HepG2 (cell line): ENCODE measurements around the gene SIRT5. TPM values are rescaled to one million over a fixed set of nuclear protein-coding genes. Genes with fewer than 3 reads are reported as not detected.

Experiments used
- ADNP ChIP-seq: sonication (generic); formaldehyde crosslinking; IDR thresholded peaks from 2 replicates; pipeline ENCODE4 v1.4.0; 2020; ENCODE audit warnings: missing genetic modification reagents
- CBX2 ChIP-seq, 2 experiments: fragments of 200-600 bp in 1 of 2; sonication (generic); formaldehyde crosslinking in 1 of 2; IDR thresholded peaks; 2 replicates each; pipeline versions ENCODE4 v1.7.0 to v1.8.1; 2018 to 2022; ENCODE audit warnings: low read depth in 2 of 2, low read length in 1 of 2, mild to moderate bottlenecking in 1 of 2, missing genetic modification reagents in 1 of 2
- FOXJ3 ChIP-seq: sonication (generic); formaldehyde crosslinking; IDR thresholded peaks from 2 replicates; pipeline ENCODE4 v1.4.0; 2020; ENCODE audit warnings: missing genetic modification reagents, mild to moderate bottlenecking, borderline replicate concordance
- HHEX ChIP-seq: IDR thresholded peaks from 2 replicates; pipeline ENCODE4 v1.6.1; 2016; ENCODE audit warnings: control low read depth
- KMT2A ChIP-seq: sonication (generic); formaldehyde crosslinking; IDR thresholded peaks from 2 replicates; pipeline ENCODE4 v1.4.0; 2020; ENCODE audit warnings: missing genetic modification reagents
- MIER3 ChIP-seq: IDR thresholded peaks from 2 replicates; pipeline ENCODE4 v1.6.1; 2016; ENCODE audit warnings: missing compliant biosample characterization, borderline replicate concordance
- NRL ChIP-seq: sonication (generic); formaldehyde crosslinking; IDR thresholded peaks from 2 replicates; pipeline ENCODE4 v1.5.0; 2020; ENCODE audit warnings: missing genetic modification reagents, mild to moderate bottlenecking, moderate library complexity, borderline replicate concordance
- RFXAP ChIP-seq: sonication (generic); formaldehyde crosslinking; IDR thresholded peaks from 2 replicates; pipeline ENCODE4 v1.4.0; 2020; ENCODE audit warnings: missing genetic modification reagents, borderline replicate concordance
- STAG1 ChIP-seq: sonication (generic); formaldehyde crosslinking; IDR thresholded peaks from 2 replicates; pipeline ENCODE4 v1.4.0; 2020; ENCODE audit warnings: missing genetic modification reagents
- YY1 ChIP-seq: IDR thresholded peaks from 2 replicates; pipeline ENCODE4 v1.6.1; 2011; ENCODE audit warnings: low read length, low read depth, moderate library complexity, mild to moderate bottlenecking; ENCODE audit not compliant: insufficient read depth, insufficient replicate concordance
- ZFP82 ChIP-seq: sonication (generic); formaldehyde crosslinking; IDR thresholded peaks from 2 replicates; pipeline ENCODE4 v1.5.1; 2020; ENCODE audit warnings: mild to moderate bottlenecking, missing genetic modification reagents, borderline replicate concordance
- ZMYM3 ChIP-seq: sonication (generic); formaldehyde crosslinking; IDR thresholded peaks from 2 replicates; pipeline ENCODE4 v1.5.1; 2020; ENCODE audit warnings: mild to moderate bottlenecking, missing genetic modification reagents
- ZNF224 ChIP-seq: sonication (generic); formaldehyde crosslinking; IDR thresholded peaks from 2 replicates; pipeline ENCODE4 v1.5.0; 2020; ENCODE audit warnings: mild to moderate bottlenecking, missing genetic modification reagents
- ZNF343 ChIP-seq: sonication (generic); formaldehyde crosslinking; IDR thresholded peaks from 2 replicates; pipeline ENCODE4 v1.4.0; 2020; ENCODE audit warnings: mild to moderate bottlenecking, missing genetic modification reagents
- ZNF547 ChIP-seq: sonication (generic); formaldehyde crosslinking; IDR thresholded peaks from 2 replicates; pipeline ENCODE4 v1.5.1; 2020; ENCODE audit warnings: mild to moderate bottlenecking, missing genetic modification reagents
- ZNF841 ChIP-seq: sonication (generic); formaldehyde crosslinking; IDR thresholded peaks from 2 replicates; pipeline ENCODE4 v1.8.1; 2023; ENCODE audit warnings: missing genetic modification reagents, borderline replicate concordance
- polyA plus RNA-seq, 8 experiments: library from polyadenylated mRNA; depleted of rRNA in 3 of 8; stranded (reverse) in 7 of 8; unstranded in 1 of 8; fragments of >200 nt; fragmentation: Illumina TruSeq in 4 of 8; extraction: Trizol in 4 of 8; gene quantifications; 2 replicates each; pipeline versions ENCODE4 v1.2.1 to v1.2.3, GENCODE V29; 2011 to 2016; ENCODE audit warnings: low read depth in 4 of 8, missing spikeins in 1 of 8, mixed read lengths in 1 of 8; ENCODE audit not compliant: insufficient read depth in 1 of 8
- total RNA-seq, 5 experiments: library from RNA; depleted of rRNA; stranded (reverse); fragments of >200 nt; fragmentation: Illumina TruSeq; extraction: Trizol; gene quantifications; 2 replicates each; pipeline ENCODE4 v1.2.3, GENCODE V29; 2016; ENCODE audit warnings: low read depth in 1 of 5
- TF ChIP-seq, protein P1 (sequence below): sonication (generic); formaldehyde crosslinking; IDR thresholded peaks from 2 replicates; pipeline ENCODE4 v1.4.0; 2020; ENCODE audit warnings: missing genetic modification reagents
- TF ChIP-seq, protein P2 (sequence below): IDR thresholded peaks from 2 replicates; pipeline ENCODE4 v1.6.1; 2016
- TF ChIP-seq, protein P3 (sequence below): sonication (generic); formaldehyde crosslinking; IDR thresholded peaks from 2 replicates; pipeline ENCODE4 v1.4.0; 2020; ENCODE audit warnings: missing genetic modification reagents
- TF ChIP-seq, protein P4 (sequence below): sonication (generic); formaldehyde crosslinking; IDR thresholded peaks from 2 replicates; pipeline ENCODE4 v1.8.0; 2022; ENCODE audit warnings: mild to moderate bottlenecking, missing genetic modification reagents, borderline replicate concordance
- TF ChIP-seq, protein P5 (sequence below): sonication (generic); formaldehyde crosslinking; IDR thresholded peaks from 2 replicates; pipeline ENCODE4 v1.5.0; 2020; ENCODE audit warnings: missing genetic modification reagents, mild to moderate bottlenecking, borderline replicate concordance

Gene SIRT5
- total and polyA plus RNA-seq, 2 of the 13 experiments (the other 11 are each of a cell fraction or from before 2014, with no cell fraction given) = 14.1 to 16.6 TPM

DNA sequence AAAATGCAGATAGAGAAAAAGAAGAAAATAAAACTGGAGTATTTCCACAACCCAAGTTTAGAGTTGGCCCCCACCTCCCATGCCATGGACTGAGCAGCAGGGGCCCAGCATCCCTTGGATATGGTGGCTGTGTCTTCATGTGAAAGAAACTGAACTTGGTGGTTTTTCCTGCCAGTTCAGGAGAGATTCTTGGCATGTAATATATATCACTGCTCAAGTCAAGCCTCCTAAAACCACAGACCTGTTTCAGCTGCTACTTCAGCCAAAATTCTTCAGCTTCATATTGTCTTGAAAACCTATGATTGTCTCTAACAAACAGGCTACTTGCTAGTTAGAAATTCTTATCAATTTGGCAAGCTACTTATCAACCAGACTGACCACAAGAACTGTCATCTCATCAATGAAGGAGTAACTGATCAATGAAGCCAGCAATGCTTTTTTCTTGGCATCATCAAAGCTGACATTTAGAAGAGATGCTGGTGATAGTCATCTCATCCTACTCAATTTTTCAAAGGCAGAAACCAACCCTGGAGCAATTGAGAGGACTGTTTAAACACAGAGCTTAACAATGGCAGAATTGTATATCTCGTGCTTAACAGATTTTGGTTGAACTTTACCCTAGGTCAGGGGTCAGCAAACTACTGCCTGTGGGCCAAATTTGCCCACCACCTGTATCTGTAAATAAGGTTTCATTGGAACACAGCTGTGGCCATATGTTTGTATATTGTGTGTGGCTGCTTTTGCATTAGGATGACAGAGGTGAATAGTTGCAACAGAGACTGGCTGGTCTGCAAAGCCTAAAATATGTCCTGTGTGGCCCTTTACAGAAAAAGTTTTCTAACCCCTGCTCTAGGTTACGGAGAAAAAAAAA, 30.4 kb downstream of the SIRT5 start (continued):
- TF ChIP-seq, protein P1, sequence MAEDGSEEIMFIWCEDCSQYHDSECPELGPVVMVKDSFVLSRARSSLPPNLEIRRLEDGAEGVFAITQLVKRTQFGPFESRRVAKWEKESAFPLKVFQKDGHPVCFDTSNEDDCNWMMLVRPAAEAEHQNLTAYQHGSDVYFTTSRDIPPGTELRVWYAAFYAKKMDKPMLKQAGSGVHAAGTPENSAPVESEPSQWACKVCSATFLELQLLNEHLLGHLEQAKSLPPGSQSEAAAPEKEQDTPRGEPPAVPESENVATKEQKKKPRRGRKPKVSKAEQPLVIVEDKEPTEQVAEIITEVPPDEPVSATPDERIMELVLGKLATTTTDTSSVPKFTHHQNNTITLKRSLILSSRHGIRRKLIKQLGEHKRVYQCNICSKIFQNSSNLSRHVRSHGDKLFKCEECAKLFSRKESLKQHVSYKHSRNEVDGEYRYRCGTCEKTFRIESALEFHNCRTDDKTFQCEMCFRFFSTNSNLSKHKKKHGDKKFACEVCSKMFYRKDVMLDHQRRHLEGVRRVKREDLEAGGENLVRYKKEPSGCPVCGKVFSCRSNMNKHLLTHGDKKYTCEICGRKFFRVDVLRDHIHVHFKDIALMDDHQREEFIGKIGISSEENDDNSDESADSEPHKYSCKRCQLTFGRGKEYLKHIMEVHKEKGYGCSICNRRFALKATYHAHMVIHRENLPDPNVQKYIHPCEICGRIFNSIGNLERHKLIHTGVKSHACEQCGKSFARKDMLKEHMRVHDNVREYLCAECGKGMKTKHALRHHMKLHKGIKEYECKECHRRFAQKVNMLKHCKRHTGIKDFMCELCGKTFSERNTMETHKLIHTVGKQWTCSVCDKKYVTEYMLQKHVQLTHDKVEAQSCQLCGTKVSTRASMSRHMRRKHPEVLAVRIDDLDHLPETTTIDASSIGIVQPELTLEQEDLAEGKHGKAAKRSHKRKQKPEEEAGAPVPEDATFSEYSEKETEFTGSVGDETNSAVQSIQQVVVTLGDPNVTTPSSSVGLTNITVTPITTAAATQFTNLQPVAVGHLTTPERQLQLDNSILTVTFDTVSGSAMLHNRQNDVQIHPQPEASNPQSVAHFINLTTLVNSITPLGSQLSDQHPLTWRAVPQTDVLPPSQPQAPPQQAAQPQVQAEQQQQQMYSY (CRISPR knock-in tag) = no peak
- TF ChIP-seq, protein P2, sequence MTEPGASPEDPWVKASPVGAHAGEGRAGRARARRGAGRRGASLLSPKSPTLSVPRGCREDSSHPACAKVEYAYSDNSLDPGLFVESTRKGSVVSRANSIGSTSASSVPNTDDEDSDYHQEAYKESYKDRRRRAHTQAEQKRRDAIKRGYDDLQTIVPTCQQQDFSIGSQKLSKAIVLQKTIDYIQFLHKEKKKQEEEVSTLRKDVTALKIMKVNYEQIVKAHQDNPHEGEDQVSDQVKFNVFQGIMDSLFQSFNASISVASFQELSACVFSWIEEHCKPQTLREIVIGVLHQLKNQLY (CRISPR knock-in tag) = peak; percentile 89
- TF ChIP-seq NRL (CRISPR knock-in tag) (no peak), CBX2 (IDR thresholded peaks at IDR 0.05; ENCODE audit: low read depth, low read length) (no peak), CBX2 (CRISPR knock-in tag; IDR thresholded peaks at IDR 0.05; ENCODE audit: low read depth) (no peak), ZNF343 (CRISPR knock-in tag) (no peak), STAG1 (CRISPR knock-in tag) (peak; percentile 38), MIER3 (CRISPR knock-in tag) (peak; percentile 69; the same call in 1 of the 2 replicates), YY1 (peak; percentile 12), ZNF547 (CRISPR knock-in tag) (0 out of 2 replicates have a peak, but pooled peaks have one; percentile 27), ADNP (CRISPR knock-in tag) (no peak), ZMYM3 (CRISPR knock-in tag) (peak; percentile 59; the same call in 1 of the 2 replicates), ZNF841 (no peak), HHEX (CRISPR knock-in tag) (peak; percentile 98), KMT2A (peak; percentile 70; the same call in 1 of the 2 replicates), ZNF224 (CRISPR knock-in tag) (no peak; the same call in 1 of the 2 replicates), ZFP82 (CRISPR knock-in tag) (no peak), RFXAP (CRISPR knock-in tag) (peak; percentile 92), FOXJ3 (CRISPR knock-in tag) (peak; percentile 99)
- TF ChIP-seq, protein P3, sequence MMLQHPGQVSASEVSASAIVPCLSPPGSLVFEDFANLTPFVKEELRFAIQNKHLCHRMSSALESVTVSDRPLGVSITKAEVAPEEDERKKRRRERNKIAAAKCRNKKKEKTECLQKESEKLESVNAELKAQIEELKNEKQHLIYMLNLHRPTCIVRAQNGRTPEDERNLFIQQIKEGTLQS (CRISPR knock-in tag) = no peak; the same call in 1 of the 2 replicates
- TF ChIP-seq, protein P4, sequence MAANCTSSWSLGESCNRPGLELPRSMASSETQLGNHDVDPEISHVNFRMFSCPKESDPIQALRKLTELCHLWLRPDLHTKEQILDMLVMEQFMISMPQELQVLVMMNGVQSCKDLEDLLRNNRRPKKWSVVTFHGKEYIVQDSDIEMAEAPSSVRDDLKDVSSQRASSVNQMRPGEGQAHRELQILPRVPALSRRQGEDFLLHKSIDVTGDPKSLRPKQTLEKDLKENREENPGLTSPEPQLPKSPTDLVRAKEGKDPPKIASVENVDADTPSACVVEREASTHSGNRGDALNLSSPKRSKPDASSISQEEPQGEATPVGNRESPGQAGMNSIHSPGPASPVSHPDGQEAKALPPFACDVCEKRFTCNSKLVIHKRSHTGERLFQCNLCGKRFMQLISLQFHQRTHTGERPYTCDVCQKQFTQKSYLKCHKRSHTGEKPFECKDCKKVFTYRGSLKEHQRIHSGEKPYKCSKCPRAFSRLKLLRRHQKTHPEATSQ (CRISPR knock-in tag) = peak; percentile 78; the same call in 1 of the 2 replicates
- TF ChIP-seq, protein P5, sequence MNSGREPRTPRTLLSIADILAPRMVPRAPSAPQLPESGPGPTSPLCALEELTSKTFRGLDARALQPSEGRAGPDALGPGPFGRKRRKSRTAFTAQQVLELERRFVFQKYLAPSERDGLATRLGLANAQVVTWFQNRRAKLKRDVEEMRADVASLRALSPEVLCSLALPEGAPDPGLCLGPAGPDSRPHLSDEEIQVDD (CRISPR knock-in tag) = no peak
